GM23338 (cell line): ENCODE data around the gene AVP. TPM values are rescaled to one million over a fixed set of nuclear protein-coding genes. Genes with fewer than 3 reads are reported as not detected.

ENCODE experiments used
- ATAC-seq: fragments of 200-7000 bp; cut with Tn5 transposase; 3 replicates; pipeline ENCODE4 v1.9.1; 2020
- DNase-seq: peaks from one replicate; pipeline ENCODE4 v3.0.0-alpha.2; 2015; ENCODE audit warnings: low spot score
- H2AFZ ChIP-seq: fragments of 200-600 bp; sonication (generic); 2 replicates; pipeline ENCODE4 v1.8.0; 2016; ENCODE audit warnings: antibody characterized with exemption, mild to moderate bottlenecking, moderate library complexity
- H3F3A ChIP-seq: fragments of 200-600 bp; sonication (generic); replicated peaks from 2 replicates; pipeline ENCODE4 v1.8.0; 2017; ENCODE audit warnings: antibody characterized with exemption, mixed run types, low read depth
- H3K27ac ChIP-seq: fragments of 200-600 bp; sonication (generic); 2 replicates; pipeline ENCODE4 v1.6.1; 2016; ENCODE audit warnings: low read depth
- H3K27me3 ChIP-seq: fragments of 200-600 bp; sonication (generic); 2 replicates; pipeline ENCODE4 v1.8.0; 2016; ENCODE audit warnings: mild to moderate bottlenecking, mixed run types, moderate library complexity; ENCODE audit not compliant: insufficient read depth
- H3K36me3 ChIP-seq: fragments of 200-600 bp; sonication (generic); 2 replicates; pipeline ENCODE4 v1.8.0; 2016; ENCODE audit warnings: mild to moderate bottlenecking; ENCODE audit not compliant: insufficient read depth
- H3K4me1 ChIP-seq: fragments of 200-600 bp; sonication (generic); 2 replicates; pipeline ENCODE4 v1.8.0; 2016; ENCODE audit warnings: mild to moderate bottlenecking, moderate library complexity; ENCODE audit not compliant: insufficient read depth
- H3K4me2 ChIP-seq: fragments of 200-600 bp; sonication (generic); 2 replicates; pipeline ENCODE4 v1.7.1; 2017; ENCODE audit warnings: mixed run types
- H3K4me3 ChIP-seq: fragments of 200-600 bp; sonication (generic); 2 replicates; pipeline ENCODE4 v1.6.1; 2016; ENCODE audit warnings: mixed run types
- H3K79me2 ChIP-seq: fragments of 200-600 bp; sonication (generic); replicated peaks from 2 replicates; pipeline ENCODE4 v1.8.0; 2017; ENCODE audit warnings: mild to moderate bottlenecking; ENCODE audit not compliant: insufficient read depth
- H3K9me2 ChIP-seq: fragments of 200-600 bp; sonication (generic); 2 replicates; pipeline ENCODE4 v1.8.0; 2017; ENCODE audit not compliant: insufficient read depth
- H4K20me1 ChIP-seq: fragments of 200-600 bp; sonication (generic); replicated peaks from 2 replicates; pipeline ENCODE4 v1.8.0; 2017; ENCODE audit warnings: mild to moderate bottlenecking; ENCODE audit not compliant: insufficient read depth
- H3K27ac Mint-ChIP-seq: 2 replicates; pipeline ENCODE4 v1.8.0; 2020; ENCODE audit warnings: inconsistent platforms, mild to moderate bottlenecking, moderate library complexity, mixed read lengths
- H3K27me3 Mint-ChIP-seq: 3 replicates; pipeline ENCODE4 v1.8.0; 2022; ENCODE audit warnings: low read depth, mild to moderate bottlenecking, moderate library complexity, mixed read lengths, inconsistent platforms; ENCODE audit not compliant: insufficient read depth, poor library complexity
- H3K36me3 Mint-ChIP-seq: 3 replicates; pipeline ENCODE4 v1.8.0; 2021; ENCODE audit warnings: low read depth, mild to moderate bottlenecking, inconsistent platforms, moderate library complexity, mixed read lengths
- H3K4me1 Mint-ChIP-seq: 3 replicates; pipeline ENCODE4 v1.8.0; 2020; ENCODE audit warnings: mild to moderate bottlenecking, inconsistent platforms, mixed read lengths
- H3K4me3 Mint-ChIP-seq: 3 replicates; pipeline ENCODE4 v1.8.0; 2021; ENCODE audit warnings: moderate library complexity, mild to moderate bottlenecking, inconsistent platforms, mixed read lengths
- H3K9me3 Mint-ChIP-seq: 3 replicates; pipeline ENCODE4 v1.8.0; 2020; ENCODE audit warnings: moderate library complexity, mild to moderate bottlenecking, inconsistent platforms, mixed read lengths
- EZH2phosphoT487 ChIP-seq: fragments of 200-600 bp; sonication (generic); IDR thresholded peaks from one replicate; pipeline ENCODE4 v1.8.1; 2018; ENCODE audit warnings: antibody characterized with exemption; ENCODE audit not compliant: unreplicated experiment
- polyA plus RNA-seq: library from polyadenylated mRNA; unstranded; fragments of >200 nt; fragmentation: Nextera tagmentation; extraction: Ambion mirVana; gene quantifications from 2 replicates; pipeline ENCODE4 v1.2.1, GENCODE V29; 2016
- total RNA-seq: library from RNA; depleted of rRNA; stranded (reverse); fragments of >200 nt; shearing (Covaris generic); gene quantifications from 2 replicates; pipeline ENCODE4 v1.2.3, GENCODE V29; 2014
- TF ChIP-seq, protein P1 (sequence below): fragments of 250-450 bp; sonication (Bioruptor Pico); IDR thresholded peaks from 2 replicates; pipeline ENCODE4 v1.5.0; 2020; ENCODE audit warnings: mild to moderate bottlenecking, moderate library complexity
- TF ChIP-seq, protein P2 (sequence below): IDR thresholded peaks from one replicate; pipeline ENCODE4 v1.6.1; 2018; ENCODE audit warnings: antibody characterized with exemption; ENCODE audit not compliant: unreplicated experiment

AVP gene
- total and polyA plus RNA-seq, 2 experiments from 2014 or later = 0.60 TPM; not detected in 1

DNA sequence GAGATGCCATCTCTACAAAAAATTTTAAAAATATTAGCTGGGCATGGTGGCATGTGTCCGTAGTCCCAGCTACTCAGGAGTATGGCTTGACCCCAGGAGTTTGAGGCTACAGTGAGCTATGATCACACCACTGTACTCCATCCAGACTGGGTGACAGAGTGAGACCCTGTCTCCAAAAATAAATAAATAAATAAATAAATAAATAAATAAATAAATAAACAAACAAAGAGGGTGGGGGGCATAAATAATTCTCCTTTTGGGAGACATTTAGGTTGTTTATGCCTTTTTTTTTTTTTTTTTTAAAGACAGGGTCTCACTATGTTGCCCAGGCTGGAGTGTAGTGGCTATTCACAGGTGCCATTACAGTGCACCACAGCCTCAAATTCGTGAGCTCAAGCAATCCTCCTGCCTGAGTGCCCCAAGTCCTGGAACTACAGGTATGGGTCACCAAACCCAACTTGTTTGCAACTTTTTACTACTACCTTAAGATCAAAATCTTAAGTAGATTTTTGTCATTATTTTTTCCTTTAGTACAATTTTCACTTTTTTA lies 45.6 kb upstream of the AVP start (continued):
- TF ChIP-seq, protein P1, sequence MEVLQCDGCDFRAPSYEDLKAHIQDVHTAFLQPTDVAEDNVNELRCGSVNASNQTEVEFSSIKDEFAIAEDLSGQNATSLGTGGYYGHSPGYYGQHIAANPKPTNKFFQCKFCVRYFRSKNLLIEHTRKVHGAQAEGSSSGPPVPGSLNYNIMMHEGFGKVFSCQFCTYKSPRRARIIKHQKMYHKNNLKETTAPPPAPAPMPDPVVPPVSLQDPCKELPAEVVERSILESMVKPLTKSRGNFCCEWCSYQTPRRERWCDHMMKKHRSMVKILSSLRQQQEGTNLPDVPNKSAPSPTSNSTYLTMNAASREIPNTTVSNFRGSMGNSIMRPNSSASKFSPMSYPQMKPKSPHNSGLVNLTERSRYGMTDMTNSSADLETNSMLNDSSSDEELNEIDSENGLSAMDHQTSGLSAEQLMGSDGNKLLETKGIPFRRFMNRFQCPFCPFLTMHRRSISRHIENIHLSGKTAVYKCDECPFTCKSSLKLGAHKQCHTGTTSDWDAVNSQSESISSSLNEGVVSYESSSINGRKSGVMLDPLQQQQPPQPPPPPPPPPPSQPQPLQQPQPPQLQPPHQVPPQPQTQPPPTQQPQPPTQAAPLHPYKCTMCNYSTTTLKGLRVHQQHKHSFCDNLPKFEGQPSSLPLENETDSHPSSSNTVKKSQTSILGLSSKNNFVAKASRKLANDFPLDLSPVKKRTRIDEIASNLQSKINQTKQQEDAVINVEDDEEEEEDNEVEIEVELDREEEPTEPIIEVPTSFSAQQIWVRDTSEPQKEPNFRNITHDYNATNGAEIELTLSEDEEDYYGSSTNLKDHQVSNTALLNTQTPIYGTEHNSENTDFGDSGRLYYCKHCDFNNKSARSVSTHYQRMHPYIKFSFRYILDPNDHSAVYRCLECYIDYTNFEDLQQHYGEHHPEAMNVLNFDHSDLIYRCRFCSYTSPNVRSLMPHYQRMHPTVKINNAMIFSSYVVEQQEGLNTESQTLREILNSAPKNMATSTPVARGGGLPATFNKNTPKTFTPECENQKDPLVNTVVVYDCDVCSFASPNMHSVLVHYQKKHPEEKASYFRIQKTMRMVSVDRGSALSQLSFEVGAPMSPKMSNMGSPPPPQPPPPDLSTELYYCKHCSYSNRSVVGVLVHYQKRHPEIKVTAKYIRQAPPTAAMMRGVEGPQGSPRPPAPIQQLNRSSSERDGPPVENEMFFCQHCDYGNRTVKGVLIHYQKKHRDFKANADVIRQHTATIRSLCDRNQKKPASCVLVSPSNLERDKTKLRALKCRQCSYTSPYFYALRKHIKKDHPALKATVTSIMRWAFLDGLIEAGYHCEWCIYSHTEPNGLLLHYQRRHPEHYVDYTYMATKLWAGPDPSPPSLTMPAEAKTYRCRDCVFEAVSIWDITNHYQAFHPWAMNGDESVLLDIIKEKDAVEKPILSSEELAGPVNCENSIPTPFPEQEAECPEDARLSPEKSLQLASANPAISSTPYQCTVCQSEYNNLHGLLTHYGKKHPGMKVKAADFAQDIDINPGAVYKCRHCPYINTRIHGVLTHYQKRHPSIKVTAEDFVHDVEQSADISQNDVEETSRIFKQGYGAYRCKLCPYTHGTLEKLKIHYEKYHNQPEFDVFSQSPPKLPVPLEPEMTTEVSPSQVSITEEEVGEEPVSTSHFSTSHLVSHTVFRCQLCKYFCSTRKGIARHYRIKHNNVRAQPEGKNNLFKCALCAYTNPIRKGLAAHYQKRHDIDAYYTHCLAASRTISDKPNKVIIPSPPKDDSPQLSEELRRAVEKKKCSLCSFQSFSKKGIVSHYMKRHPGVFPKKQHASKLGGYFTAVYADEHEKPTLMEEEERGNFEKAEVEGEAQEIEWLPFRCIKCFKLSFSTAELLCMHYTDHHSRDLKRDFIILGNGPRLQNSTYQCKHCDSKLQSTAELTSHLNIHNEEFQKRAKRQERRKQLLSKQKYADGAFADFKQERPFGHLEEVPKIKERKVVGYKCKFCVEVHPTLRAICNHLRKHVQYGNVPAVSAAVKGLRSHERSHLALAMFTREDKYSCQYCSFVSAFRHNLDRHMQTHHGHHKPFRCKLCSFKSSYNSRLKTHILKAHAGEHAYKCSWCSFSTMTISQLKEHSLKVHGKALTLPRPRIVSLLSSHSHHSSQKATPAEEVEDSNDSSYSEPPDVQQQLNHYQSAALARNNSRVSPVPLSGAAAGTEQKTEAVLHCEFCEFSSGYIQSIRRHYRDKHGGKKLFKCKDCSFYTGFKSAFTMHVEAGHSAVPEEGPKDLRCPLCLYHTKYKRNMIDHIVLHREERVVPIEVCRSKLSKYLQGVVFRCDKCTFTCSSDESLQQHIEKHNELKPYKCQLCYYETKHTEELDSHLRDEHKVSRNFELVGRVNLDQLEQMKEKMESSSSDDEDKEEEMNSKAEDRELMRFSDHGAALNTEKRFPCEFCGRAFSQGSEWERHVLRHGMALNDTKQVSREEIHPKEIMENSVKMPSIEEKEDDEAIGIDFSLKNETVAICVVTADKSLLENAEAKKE (CRISPR knock-in tag) = no peak
- TF ChIP-seq EZH2phosphoT487 = no peak

GRCh38 chr20:3129094-3129493 lies 44.6 kb upstream of the AVP start:
- peaks cover 32% of the 10 kb centered on the region for H3K9me3 Mint-ChIP-seq
- Histone ChIP-seq H3K79me2 (no peaks in the 10 kb centered on the region), H4K20me1 (no peaks in the 10 kb centered on the region; the same call in 1 of the 2 replicates), H3K4me3 (no peak overlapping the region), H3K36me3 (no peaks in the 10 kb centered on the region), H3K9me2 (no peaks in the 10 kb centered on the region), H3K27ac (no peak overlapping the region), H2AFZ (no peak overlapping the region), H3F3A (no peaks in the 10 kb centered on the region), H3K27me3 (no peaks in the 10 kb centered on the region), H3K4me1 (no peaks in the 10 kb centered on the region), H3K4me2 (no peak overlapping the region)
- H3K27me3 Mint-ChIP-seq = peaks cover 2% of the 10 kb centered on the region
- DNase-seq (no peak), ATAC-seq (no peak)
- H3K36me3 Mint-ChIP-seq = peaks cover 16% of the 10 kb centered on the region; the same call in 2 of the 3 replicates
- no peak overlapping the region for H3K4me3 Mint-ChIP-seq
- TF ChIP-seq, protein P2, sequence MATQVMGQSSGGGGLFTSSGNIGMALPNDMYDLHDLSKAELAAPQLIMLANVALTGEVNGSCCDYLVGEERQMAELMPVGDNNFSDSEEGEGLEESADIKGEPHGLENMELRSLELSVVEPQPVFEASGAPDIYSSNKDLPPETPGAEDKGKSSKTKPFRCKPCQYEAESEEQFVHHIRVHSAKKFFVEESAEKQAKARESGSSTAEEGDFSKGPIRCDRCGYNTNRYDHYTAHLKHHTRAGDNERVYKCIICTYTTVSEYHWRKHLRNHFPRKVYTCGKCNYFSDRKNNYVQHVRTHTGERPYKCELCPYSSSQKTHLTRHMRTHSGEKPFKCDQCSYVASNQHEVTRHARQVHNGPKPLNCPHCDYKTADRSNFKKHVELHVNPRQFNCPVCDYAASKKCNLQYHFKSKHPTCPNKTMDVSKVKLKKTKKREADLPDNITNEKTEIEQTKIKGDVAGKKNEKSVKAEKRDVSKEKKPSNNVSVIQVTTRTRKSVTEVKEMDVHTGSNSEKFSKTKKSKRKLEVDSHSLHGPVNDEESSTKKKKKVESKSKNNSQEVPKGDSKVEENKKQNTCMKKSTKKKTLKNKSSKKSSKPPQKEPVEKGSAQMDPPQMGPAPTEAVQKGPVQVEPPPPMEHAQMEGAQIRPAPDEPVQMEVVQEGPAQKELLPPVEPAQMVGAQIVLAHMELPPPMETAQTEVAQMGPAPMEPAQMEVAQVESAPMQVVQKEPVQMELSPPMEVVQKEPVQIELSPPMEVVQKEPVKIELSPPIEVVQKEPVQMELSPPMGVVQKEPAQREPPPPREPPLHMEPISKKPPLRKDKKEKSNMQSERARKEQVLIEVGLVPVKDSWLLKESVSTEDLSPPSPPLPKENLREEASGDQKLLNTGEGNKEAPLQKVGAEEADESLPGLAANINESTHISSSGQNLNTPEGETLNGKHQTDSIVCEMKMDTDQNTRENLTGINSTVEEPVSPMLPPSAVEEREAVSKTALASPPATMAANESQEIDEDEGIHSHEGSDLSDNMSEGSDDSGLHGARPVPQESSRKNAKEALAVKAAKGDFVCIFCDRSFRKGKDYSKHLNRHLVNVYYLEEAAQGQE = no peak
- no peak for TF ChIP-seq EZH2phosphoT487
- H3K27ac Mint-ChIP-seq = no peak overlapping the region
- H3K4me1 Mint-ChIP-seq = no peaks in the 10 kb centered on the region
